Effector CD8-positive, alpha-beta T cell (primary cell): ENCODE results near the gene ASTE1.
"Not testable (repeated sequence)": the region's sequence is repeated elsewhere in the genome, so short reads cannot be mapped to it uniquely, and the experiment has no call there.

Experiments used
- DNase-seq: peaks from one replicate; lab custom pipeline; 2025; lab: John Stamatoyannopoulos, UW
- total RNA-seq, 4 experiments: gene quantifications; one replicate each; lab custom pipeline; 2026; lab: John Stamatoyannopoulos, UW

Gene ASTE1, protein sequence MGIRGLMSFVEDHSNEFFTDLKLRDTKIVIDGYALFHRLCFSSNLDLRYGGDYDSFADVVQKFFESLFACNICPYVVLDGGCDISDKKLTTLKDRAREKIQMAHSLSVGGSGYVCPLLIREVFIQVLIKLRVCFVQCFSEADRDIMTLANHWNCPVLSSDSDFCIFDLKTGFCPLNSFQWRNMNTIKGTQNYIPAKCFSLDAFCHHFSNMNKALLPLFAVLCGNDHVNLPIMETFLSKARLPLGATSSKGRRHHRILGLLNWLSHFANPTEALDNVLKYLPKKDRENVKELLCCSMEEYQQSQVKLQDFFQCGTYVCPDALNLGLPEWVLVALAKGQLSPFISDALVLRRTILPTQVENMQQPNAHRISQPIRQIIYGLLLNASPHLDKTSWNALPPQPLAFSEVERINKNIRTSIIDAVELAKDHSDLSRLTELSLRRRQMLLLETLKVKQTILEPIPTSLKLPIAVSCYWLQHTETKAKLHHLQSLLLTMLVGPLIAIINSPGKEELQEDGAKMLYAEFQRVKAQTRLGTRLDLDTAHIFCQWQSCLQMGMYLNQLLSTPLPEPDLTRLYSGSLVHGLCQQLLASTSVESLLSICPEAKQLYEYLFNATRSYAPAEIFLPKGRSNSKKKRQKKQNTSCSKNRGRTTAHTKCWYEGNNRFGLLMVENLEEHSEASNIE
- 25.1 to 49.8 (median 38.5) reads per million in 4 experiments for total RNA-seq

DNA sequence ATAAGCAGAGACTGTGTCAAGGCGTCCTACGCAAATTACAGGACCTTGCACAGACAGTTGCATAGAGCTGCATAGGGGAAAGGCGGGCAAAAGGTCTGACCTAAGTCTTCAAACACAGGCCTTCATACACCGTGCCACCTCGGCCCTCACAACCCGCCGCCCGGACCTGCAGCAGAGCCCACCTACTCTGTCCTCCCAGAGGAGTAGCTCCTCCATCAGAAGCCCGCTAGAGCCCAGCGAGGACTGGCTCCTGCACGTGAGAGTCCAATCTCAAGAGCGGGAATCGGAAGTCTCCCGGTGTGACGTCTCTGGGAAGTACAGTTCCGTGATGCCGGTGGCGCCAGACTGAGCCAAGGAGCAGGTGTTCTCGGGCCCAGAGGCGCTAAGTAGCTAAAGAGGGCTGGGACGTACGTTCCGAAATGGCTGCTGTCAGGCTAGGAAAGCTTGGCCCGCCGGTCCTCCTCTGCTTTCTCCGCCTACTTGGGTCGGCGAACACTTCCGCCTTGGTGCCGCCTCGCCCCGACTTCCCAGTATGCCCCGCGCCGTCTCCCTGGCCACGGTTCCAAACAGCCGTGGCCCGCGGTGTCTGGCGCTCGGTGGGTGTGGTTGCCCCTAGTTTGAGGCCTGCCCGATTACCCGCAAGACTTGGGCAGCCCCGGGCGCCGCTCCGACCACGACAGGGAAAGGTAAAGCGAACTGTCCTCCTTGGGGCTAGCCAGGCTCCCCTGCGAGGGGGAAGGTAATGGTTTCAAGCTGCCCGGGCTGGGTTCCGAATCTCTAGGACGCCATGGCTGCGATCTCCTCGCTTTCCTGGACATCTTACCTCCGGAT is at the start of gene ASTE1, which contains the start of gene NEK11:
Gene ASTE1 (minus strand): TSS at position 505 of the 831 bp plus-strand sequence. CDS start 1,519 bp downstream, outside the sequence.
Gene NEK11 (plus strand): TSS at position 557 of the 831 bp plus-strand sequence. CDS start 2,832 bp downstream, outside the sequence.
- peak; percentile 82 for DNase-seq

DNA sequence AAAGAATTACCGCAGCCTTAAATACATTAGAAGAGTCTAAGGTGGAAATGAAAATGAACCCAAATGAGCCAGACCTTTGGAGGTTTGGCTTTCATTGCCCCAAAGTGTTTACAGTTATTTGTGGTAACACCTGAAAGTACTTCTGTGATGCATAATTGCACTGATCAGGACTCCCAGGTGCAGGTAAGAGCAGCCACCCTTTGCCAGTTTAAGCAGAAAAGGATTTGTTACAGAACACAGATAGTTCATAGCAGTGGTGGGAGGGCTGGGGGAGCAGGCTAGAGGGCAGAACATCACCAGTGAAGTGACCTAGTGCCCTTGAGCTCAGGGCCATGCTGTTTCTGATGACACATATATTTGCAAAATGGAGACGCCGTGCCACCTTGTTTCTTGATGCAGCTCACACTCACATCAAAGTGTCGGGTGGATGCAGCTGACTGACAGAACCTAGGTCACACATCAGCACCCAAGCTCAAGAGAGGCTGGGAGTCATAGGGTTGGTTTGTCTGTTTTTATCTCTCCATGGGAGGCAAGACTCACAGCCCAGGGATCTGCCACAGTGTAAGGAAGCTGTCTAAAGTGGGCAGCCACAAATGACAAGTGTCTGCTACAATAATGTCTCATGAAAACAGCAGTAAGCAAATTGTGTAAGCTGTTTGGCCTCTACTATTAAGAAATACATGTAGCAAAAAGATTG is 49.2 kb upstream of the ASTE1 start:
- no peak for DNase-seq

DNA sequence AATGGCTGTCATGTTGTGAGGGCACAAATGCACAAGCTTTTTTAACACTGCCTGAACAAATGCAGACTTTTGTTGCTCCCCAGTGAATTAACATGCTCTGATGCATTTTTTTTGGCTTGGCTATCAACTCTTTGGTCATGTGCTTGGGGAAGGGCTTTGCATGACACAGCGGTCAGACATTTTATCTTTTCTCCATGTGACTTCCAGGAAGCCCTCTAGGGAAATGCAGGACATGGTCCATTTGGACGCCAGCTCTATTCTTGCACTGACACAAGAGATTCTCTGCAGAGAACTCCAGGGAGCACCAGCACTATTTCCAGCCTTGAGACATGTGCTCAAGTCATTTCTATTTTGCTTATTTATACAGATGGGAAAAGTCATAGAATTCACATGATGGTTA is 46.2 kb upstream of the ASTE1 start:
- DNase-seq, result no peak

DNA sequence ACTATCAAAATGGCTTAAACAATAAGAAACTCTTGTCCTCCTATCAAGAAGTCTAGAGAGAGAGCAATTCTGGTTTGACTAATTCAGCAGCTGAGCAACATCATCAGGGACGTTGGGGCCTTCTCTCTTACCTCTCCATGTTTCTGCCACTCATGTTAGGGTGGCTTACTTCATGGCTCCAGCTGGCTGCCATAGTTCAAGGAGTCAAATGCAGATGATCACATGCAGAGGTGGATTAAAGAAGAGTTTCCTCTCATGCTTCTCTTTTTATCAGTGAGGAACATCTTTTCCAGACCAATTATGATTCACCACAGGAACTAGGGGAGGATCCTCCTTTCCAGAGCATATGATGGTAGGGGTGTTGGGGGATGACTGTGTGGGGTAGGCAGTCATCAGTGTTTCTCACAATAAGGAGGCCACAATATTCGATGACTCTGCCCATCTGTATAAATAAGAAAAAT is 45.5 kb upstream of the ASTE1 start:
- DNase-seq, result no peak

DNA sequence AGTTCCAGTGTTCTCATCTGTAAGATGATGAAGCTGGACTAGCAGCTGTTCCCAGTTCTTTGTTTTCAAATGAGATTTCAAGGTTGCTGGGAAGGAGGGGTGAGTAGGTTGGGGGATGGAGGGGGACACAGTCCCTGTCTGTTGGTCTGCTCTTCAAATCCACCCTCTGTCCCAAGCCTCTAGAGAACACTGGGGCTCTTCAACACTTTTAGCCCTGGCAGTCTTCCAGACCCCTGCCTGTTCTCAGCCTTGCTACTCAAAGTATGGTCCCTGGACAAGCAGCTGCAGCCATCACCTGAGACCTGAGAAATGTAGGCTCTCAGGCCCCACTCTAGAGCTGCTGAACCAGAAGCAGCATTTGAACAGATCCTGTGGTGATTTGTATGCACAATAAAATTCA is 41.4 kb upstream of the ASTE1 start:
- no peak for DNase-seq

DNA sequence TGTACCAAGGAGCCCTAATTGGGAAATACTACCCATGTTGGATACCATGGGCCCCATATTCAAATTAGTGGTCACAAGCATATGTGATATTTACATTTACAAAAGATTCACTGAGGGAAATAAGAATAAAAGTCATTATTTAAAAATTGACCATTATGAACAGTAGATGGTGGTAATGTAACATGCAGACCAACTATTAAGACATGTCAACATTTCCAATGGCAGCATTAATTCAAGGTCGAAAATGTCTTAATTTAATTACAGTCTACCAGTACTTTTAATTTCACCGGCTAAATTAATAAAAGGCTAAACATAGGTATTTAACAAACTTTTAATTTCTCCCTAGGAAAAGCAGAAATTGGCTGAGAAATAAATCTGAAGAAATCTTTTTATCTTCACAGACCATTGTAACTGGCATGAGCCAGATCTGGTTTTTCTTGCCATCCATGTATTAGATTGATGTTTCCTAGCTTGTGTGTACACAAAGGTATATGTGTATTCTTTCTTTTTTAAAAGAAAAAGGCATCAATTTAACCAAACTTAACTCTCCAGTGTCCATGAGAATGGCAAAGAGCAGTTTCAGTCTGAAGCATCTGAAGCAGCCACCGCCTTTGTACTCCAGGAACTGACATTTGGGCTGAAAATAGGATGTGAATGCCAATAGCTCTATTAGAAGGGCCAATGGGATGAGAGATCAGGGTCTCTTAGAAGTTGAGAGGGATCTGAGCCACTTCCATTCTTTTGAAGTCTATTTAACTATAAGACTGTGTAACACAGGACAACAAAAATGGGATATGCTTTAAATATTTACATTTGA is 26.6 kb upstream of the ASTE1 start:
- no peak for DNase-seq

DNA sequence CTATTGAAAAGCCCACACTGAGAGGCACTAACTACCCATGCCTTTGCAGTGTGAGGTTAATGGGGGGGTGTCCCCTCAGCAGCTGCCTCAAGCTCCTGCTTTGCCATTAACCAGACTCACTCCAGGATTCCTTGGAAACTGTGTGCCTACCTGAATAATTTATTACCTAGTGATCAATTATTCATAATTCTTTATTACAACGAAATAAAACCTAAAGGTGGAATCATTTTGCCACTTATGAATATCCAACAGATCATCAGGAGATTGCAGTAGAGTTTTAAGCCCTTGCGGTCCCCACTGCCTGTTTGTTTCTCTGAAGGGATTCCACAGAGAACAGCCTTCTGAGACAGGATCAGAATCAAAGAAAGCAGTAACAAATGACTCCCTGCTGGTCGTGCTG is 23.4 kb upstream of the ASTE1 start:
- no peak for DNase-seq

DNA sequence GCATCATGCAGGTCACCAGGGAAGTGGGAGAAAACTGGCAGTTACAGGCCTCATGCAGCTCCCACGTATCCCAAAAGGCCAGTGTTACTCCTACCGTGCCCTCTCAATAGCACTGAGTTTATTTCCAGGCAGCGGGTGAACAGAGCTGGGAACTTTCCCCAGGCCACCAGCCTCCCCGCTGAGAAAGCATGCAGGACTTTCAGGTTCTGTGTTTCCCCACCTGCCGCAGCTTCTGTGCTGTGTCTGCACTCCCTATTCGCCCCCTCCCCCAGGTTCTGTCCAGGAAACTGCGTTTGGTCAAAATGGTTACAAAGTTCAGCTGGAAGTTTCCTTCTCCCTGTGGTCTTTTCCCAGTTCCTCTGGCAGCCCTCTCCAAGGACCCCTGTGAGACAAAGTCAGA is 21.4 kb upstream of the ASTE1 start:
- no peak for DNase-seq

DNA sequence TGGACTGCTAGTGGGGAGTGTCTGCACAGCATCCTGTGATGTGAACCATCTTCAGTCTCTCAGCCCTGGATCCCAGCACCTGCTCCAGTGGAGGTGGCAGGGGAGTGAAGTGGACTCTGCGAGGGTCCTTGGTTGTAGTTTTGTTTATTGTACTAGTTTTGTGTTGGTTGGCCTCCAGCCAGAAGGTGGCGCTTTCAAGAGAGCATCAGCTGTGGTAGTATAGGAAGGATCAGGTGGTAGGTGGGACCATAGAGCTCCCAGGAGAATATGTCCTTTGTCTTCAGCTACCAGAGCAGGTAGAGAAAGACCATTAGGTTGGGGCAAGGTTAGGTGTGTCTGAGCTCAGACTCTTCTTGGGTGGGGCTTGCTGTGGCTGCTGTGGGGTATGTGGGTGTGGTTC is 21.0 kb upstream of the ASTE1 start:
- no peak for DNase-seq

DNA sequence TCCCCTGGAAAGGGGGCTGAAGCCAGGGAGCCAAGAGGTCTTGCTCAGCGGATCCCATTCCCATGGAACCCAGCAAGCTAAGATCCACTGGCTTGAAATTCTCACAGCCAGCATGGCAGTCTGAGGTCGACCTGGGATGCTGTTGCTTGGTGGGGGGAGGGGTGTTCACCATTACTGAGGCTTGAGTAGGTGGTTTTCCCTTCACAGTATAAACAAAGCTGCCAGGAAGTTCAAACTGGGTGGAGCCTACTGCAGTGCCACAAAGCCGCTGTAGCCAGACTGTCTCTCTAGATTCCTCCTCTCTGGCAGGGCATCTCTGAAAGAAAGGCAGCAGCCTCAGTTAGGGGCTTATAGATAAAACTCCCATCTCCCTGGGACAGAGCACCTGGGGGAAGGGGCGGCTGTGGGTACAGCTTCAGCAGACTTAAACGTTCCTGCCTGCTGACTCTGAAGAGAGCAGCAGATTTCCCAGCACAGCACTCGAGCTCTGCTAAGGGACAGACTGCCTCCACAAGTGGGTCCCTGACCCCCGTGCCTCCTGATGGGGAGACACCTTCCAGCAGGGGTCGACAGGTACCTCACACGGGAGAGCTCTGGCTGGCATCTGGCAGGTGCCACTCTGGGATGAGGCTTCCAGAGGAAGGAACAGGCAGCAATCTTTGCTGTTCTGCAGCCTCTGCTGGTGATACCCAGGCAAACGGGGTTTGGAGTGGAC is 15.8 kb upstream of the ASTE1 start:
- DNase-seq, result not testable (repeated sequence)

DNA sequence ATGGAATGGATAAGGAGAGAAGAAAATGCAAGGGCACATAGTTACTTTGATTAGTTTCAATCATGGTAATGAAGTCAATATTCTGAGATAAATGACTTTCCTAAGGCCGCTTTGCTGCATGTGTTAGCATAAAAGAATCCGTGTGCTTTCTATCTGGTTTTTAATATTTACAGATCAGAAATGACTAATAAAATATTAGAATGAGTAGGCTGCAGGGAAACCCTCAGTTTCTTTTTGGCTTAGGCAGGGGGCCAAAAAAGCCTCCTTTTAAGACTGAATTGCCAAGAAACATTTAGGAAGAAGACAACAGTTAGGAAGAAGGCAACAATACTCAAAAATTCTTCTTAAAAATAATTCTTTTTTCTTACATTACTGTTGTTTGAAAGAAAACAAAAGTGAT is 11.7 kb upstream of the ASTE1 start:
- no peak for DNase-seq

DNA sequence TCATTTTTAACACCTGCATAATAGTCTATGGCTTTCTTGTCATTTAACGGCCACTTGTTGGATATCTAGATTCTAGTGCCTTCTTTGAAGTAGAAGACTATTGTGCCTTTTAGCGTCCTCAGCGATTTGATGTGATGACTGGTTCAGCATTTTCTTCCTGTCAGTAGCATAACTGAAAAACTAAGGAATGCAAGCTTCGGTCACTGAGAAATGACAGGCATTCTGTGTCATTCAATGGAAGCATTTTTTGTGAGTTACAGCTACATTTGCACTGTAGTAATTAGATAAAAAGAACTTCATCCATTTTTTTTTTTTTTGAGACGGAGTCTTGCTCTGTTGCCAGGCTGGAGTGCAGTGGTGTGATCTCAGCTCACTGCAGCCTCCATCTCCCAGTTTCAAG is 10.4 kb upstream of the ASTE1 start:
- DNase-seq, result no peak

DNA sequence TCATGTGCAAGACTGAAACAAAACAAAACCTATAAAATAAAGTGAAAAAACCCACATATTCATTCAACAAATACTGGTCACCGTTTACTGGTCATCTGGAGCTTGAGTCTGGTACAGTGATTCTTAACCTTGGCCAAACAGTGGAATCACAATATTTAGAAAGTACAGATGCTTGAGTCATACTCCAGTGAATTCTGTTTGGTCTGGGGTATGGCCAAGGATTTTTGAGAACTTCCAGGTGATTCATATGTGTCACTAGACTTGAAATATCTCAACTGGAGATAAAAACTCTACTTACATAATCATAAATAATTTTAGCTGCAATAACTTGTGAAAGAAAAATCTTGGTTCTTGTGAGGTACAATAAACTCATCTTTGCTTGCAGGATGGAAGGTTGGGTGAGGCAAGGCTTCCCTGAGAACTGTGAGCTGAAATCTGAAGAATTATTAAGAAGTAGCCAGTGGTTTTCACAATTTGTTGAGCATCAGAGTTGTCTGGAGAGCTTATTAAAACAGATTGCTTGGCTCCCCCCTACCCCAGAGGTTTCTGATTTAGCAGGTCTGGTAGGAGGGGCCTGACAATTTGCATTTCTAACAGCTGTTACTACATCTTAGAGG is 9.7 kb upstream of the ASTE1 start:
- no peak for DNase-seq

DNA sequence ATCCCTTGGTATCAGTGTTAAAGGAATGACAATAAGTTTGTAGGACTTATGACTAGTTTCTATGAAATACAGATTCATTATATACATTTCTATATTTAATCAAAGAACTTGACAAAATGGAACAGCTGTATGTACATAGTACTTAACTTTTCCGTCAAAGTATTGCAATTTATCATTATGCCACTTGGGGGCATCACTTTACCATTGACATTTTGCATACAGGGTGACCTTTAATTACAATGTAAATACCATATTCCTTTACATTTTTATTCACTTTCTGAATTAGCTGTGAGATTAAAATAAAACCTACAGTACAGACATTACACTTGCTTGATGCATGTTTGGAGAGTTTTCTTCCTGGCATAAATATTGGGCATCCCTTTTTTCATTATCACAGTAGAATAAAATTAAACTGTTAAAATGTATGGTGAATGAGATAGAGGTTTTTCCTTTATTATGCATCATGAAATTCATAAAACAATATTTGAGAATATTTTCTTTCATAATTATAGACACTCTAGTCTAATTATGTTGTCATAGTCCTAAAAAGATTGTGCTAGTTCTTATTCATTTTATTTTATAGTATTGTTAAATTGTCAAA is 7.0 kb upstream of the ASTE1 start:
- no peak for DNase-seq

DNA sequence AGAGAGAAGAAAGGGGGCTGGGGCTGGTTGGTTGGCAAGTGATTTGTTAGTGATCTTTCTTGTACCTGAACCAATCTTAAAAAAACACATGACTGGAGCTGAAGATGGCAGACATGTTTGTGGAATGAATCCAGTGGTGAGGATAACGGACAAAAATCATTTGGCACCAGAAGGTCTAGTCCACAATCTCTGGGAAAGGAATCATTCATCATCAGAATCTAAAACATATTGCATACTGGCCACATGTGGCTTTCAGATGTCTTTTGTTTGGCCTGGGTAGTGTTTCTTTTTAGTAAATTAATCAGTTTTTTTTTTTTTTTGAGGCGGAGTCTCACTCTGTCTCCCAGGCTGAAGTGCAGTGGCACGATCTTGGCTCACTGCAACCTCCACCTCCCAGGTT is 5.0 kb upstream of the ASTE1 start:
- no peak for DNase-seq

DNA sequence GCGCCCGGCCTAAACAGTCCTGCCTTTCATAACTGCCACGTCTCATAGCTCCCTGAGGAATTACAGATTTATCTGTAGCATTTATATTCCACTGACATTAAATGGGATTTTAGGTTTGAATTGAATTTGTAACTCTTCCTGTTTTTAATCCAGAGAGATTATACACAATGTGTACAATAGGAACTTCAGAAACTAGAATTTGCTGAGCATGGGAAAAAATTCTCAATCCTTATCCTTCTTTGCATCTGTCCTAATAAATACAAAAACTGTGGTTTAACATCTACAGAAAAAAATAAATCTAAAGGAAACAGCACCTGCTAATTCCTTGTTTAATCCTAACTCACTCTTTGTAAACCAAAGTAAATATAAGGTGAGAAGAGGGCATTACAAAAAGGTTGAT is 2.2 kb upstream of the ASTE1 start:
- DNase-seq, result no peak

DNA sequence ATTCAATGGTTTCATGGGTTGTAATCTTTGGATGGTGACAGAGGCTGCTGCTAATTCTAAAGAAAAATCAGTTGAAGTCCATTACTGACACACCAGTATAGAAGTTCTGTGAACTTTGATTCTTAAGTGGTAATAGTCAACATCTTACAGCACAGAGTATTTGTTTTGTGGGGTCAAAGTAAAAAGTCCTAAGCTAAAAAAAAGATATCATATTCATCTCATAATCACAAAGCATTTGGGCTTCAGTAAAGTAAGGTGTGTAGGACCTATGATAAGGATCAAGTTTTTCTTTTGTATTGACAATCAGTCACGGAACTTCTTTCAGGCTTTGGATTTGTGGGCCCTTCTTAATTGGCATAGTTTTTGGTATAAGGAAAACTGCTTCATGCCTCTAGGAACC is 1.1 kb downstream of the ASTE1 start:
- no peak for DNase-seq

DNA sequence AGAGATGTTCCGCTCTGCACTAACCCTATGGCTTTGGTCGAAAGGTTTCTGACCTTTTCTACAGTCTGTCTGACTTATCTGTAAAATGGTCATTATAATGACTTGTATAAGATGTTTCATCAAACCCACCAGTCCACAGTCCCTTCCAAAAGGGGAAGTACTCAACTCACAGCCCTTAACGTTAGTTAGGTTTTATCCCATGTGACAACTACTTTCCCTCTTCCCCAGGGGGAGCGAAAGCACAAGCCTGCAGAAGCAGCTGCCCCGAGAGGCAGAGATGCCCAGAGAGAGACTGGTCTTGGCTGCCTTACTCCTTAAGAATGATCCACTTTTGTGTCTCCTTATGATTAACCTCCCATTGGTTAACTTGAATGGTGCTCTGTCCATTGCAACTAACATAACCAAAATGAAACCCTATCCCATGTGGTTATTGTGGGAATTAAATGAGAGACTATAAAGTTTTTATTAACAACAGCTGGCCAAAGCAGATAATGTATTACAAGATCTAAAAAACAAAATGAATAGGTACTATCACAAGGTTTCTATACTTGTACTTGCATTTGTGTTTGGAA is 6.4 kb downstream of the ASTE1 start:
- no peak for DNase-seq

DNA sequence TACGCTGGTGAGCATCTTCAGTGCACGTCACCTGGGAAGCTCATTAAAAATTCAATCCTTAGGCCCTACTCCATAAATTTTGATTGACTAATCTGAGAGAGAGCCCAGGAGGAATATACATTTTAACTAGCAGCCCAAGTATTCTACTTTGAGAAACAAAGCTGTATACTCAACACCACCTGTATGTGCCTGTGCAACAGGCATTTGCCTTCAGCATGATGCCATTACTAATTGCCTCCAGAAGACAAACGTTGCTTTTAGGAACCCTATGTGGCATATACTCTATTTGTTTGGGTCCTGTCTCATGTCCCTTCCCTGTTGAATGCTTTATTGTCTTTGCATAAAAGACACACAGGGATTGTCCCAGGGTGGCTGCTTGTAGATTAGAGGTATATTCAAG is 7.7 kb downstream of the ASTE1 start:
- no peak for DNase-seq
